NCI-H2196 treated with DMSO at 0.1 percent for 48 hours (cell line): Measurements from ENCODE around the gene VPS13A.
"Not testable (repeated sequence)": the region's sequence is repeated elsewhere in the genome, so short reads cannot be mapped to it uniquely, and the experiment has no call there.

Experiments
- DNase-seq: peaks from one replicate; lab custom pipeline; 2025; ENCODE audit not compliant: unreplicated experiment; lab: John Stamatoyannopoulos, UW

VPS13A gene

DNA sequence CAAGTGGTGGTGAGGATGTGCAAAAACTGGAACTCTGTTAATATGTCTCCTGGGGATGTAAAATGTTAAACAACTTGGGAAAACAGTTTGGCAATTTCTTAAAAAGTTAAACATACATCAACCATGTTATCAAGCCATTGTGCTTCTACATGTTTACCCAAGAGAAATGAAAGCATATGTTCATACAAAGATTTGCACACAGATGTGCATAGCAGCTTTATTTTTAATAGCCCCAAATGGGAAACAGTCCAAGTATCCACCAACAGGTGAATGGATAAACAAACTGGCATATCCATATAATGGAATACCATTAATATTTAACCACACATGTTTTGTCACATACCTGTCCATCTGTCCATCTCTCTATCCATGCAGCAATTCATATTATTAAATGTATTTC is 6.2 kb downstream of the VPS13A start:
- no peak for DNase-seq

- no peak for DNase-seq
Observed at GRCh38 chr9:77188242-77188641, 10.9 kb downstream of the VPS13A start.

DNA sequence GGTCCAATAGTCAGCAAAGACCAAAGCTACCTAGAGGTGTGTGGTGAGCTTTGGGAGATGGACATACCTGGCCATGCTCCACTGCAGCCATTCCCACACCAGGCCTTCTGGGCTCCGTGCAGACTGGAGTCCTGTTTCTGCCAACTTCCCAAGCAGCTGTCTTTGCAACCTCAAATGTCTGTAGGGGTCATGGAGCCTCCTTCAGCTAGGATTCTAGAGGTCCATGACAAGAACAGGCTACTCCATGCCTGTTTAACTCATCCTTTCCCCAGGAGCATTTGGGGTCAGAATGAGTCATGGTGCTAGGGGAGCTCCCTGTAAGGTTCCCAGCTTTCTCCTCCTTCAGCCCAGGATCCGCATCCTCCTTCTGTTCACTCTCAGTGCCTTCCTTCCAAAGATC is 17.1 kb downstream of the VPS13A start:
- DNase-seq, result no peak

DNA sequence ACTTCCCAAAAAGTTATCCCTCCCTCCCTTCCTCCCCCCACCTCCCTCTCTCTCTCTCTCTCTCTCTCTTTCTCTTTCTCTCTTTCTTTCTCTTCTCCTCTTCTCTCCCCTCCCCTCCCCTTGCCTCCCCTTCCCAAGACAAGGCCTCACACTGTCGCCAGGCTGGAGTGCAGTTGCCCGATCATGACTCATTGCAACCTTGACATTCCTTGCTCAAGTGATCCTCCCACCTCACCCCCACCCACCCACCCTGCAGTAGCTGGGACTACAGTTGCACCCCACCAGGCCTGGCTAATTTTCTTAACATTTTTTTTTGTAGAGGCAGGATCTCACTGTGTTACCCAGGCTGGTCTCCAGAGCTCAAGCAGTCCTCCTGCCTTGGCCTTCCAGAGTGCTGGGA is 32.8 kb downstream of the VPS13A start:
- no peak for DNase-seq

DNA sequence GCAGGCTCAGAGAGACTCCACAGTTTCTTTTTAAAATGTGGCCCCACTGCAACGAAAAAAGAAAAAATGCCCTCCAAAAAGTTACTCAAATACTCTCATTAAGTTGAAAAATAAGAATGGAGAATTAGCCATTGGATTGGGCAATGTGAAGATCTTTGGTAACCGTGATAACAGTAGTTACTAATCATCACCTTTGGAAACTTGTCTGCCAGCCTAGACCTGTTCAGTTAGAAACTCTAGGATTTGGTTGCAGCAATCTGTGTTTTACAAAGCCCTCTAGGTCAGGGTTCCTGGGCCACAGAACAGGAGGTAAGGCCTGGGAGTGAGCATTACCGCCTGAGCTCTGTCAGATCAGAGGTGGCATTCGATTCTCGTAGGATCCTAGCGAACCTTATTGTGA is 34.2 kb downstream of the VPS13A start:
- no peak for DNase-seq

GRCh38 chr9:77212801-77213200 is 35.5 kb downstream of the VPS13A start:
- no peak for DNase-seq

- DNase-seq, result no peak
Observed at GRCh38 chr9:77215874-77216273, 38.5 kb downstream of the VPS13A start.

DNA sequence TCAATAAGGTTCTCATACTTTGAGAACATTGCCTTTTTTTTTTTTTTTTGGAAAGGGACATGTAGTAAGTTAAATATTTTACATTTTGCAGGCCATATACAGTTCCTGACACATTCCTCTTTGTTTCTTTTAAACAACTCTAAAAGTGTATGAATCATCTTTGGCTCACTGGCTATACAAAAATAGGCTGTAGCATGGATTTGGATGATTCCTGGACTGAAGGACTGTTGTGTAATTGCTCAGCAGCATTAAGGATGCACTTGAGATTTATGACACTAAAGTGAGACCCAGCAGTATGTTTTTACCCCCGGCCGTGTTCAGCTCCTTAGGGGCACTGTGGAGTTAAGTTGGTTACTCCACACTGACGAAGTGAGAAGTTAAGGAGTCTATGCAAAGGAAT is 41.3 kb downstream of the VPS13A start:
- no peak for DNase-seq

GRCh38 chr9:77221431-77221830 is 44.1 kb downstream of the VPS13A start:
- DNase-seq, result no peak

DNA sequence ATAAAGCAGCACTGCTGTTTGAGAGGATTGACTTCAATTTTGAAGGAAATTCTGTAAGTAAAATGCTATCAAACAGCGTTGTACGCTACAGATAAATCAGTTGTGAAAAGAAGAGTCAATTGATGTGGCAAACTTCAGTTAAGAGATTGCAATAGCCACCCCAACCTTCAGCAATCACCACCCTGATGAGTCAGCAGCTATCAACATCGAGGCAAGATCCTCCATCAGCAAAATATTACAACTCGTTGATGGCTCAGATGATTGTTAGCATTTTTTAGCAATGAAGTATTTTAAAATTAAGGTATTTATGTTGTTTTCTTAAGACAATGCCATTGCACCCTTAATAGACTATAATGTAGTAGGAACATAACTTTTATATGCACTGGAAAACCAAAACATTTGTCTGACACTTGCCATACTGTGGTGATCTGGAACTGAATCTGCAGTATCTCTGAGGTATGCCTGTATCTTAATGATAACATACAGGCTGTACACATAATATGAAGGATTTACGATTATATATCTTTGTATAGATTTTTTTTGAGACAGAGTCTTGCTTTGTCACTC is 47.5 kb downstream of the VPS13A start:
- no peak for DNase-seq

DNA sequence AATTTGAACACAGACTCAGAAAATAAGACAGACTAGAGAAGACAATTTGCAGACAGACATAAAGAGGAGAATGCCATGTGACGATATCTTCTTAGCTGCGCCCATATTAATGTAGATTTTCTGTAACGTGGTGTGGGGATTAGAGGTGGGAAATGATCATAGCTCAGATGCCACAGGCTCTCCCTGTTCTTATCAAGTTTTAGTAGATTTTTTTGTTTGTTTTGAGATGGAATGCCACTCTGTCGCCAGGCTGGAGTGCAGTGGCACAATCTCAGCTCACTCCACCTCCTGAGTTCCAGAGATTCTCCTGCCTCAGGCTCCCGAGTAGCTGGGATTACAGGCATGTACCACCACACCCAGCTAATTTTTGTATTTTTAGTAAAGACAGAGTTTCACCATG is 59.4 kb downstream of the VPS13A start:
- DNase-seq, result no peak

DNA sequence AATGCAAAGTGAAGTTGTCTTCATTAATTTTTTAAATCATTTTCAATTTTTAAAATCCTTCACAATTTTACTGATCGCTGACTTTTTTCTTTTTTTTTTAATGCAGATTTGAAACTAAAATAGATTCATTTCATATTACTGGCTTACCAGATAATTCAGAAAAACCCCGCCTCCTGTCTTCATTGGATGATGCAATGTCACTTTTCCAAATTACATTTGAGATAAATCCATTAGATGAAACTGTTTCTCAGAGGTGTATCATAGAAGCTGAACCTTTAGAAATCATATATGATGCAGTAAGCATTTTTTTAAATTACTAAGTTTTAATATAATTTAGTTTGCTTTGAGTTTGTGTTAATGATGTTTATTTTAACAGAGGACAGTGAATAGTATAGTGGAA is 60.6 kb downstream of the VPS13A start:
- no peak for DNase-seq

GRCh38 chr9:77251050-77251449 is 73.7 kb downstream of the VPS13A start:
- DNase-seq, result no peak

DNA sequence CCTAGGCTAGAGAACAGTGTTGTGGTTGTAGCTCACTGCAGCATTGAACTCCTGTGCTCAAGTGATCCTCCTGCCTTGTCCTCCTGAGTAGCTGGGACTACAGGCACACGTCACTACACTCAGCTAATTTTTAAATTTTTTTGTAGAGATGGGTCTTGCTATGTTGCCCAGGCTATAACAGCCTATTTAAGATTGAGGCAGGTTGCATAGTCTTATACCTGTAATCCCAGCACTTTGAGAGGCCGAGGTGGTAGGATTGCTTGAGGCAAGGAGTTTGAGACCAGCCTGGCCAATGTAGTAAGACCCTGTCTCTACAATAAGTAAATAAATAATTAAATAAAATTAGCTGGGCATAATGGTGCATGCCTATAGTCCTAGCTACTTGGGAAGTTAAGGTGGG is 79.9 kb downstream of the VPS13A start:
- no peak for DNase-seq

DNA sequence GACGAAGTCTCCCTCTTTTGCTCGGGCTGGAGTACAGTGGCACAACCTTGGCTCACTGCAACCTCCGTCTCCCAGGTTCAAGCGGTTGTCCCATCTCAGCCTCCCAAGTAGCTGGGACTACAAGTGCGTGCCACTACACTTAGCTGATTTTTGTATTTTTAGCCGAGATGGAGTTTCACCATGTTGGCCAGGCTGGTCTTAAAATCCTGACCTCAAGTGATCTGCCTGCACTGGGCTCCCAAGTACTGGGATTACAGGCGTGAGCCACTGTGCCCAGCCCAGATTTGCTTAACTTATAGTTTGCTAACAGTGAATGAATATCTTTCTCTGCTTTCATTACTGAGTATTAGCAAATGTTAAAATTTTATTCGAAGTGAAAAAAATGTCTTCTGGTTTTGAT is 84.3 kb downstream of the VPS13A start:
- DNase-seq, result no peak

DNA sequence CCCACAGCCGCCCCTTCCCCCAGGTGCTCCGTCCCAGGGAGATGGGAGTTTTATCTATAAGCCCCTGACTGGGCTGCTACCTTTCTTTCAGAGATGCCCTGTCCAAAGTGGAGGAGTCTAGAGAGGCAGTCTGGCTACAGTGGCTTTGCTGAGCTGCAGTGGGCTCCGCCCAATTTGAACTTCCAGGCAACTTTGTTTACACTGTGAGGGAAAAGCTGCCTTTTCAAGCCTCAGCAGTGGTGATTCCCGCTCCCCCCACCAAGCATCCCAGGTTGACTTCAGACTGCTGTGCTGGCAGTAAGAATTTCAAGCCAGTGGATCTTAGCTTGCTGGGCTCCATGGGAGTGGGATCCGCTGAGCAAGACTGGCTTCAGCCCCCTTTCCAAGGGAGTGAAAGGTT is 90.4 kb downstream of the VPS13A start:
- not testable (repeated sequence) for DNase-seq

GRCh38 chr9:77271023-77271690 is 93.8 kb downstream of the VPS13A start:
- DNase-seq, result no peak

- no peak for DNase-seq
Observed at GRCh38 chr9:77276799-77277198, 99.5 kb downstream of the VPS13A start.

- DNase-seq, result no peak
Observed at GRCh38 chr9:77277719-77278118, 100.4 kb downstream of the VPS13A start.

- no peak for DNase-seq
Observed at GRCh38 chr9:77283991-77284390, 106.7 kb downstream of the VPS13A start.

DNA sequence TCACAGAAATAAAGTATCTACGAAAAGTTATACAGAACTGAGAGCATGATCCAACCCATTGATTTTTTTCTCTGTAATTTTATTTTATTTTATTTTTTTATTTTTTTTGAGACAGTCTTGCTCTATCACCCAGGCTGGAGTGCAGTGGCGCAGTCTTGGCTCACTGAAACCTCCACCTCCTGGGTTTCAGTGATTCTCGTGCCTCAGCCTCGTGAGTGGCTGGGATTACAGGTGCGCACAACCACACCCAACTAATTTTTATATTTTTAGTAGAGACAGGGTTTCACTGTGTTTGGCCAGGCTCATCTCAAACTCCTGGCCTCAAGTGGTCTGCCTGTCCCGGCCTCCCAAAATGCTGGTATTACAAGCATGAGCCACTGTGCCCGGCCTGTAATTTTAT is 107.3 kb downstream of the VPS13A start:
- no peak for DNase-seq

DNA sequence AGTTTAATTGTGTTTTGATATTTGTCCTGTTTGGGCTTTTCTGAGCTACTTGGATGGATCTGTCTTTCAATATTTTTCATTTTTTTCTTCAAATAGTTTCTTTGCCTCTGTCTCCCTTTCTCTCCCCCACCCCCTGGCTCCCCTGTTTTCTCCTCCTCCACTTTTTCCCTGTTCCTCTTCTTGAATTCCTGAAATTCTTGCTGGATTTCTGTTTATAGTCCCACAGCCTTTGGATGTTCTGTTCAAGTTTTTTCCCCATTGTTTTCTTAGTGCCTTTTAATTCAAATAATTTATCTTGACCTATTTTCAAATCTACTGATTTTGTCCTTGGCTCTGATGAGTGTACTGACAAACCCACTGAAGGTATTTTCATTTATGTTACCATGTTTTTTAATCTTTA is 113.0 kb downstream of the VPS13A start:
- DNase-seq, result no peak

DNA sequence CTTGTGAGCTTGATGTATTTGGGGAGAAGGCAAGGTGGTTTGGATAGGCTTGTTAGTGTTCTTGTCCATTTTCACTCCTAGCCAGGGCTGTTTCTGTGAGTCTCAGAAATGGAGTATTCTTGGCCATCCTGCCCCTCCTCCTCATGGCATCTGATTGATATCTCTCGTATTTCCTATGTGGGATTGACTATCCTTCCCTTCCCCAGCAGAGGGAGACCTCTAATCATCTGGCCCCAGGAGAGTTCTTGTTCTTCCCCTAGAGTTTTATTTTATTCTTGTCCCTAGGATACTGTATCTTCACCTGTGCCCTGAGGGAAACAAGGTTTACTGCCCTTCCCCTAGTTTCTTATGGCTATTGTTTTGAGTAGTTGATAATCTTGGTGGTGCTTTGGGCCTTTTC is 114.4 kb downstream of the VPS13A start:
- DNase-seq, result no peak
